ENCODE measurements around the gene LRRC55. TPM values are rescaled to one million over a fixed set of nuclear protein-coding genes. Genes with fewer than 3 reads are reported as not detected.

Gene LRRC55
- total and polyA plus RNA-seq, 9 of the 15 experiments (the other 6 are each of a cell fraction or from before 2014, with no cell fraction given): not detected

GRCh38 chr11:57203359-57203758, 21.6 kb downstream of the LRRC55 start:
- no TSS peak for BruUV-seq (replicated peaks)
- no peak overlapping the region for H3K4me3 ChIP-seq
- TF ChIP-seq SRF (CRISPR knock-in tag; IDR thresholded peaks at IDR 0.05) (no peak), HOMEZ (CRISPR knock-in tag; IDR thresholded peaks at IDR 0.05) (no peak), KAT7 (CRISPR knock-in tag; IDR thresholded peaks at IDR 0.05; ENCODE audit: borderline replicate concordance) (no peak), ZNF740 (CRISPR knock-in tag; IDR thresholded peaks at IDR 0.05) (no peak), ZNF740 (tag; IDR thresholded peaks at IDR 0.05) (no peak), EP400 (IDR thresholded peaks at IDR 0.05) (no peak), E2F5 (CRISPR knock-in tag; IDR thresholded peaks at IDR 0.05) (no peak), ZNF398 (CRISPR knock-in tag; IDR thresholded peaks at IDR 0.05) (no peak), ETV1 (tag; conservative IDR thresholded peaks at IDR 0.05; ENCODE audit: low read depth) (no peak), ESRRB (CRISPR knock-in tag; IDR thresholded peaks at IDR 0.05; ENCODE audit: borderline replicate concordance) (no peak), C11orf30 (IDR thresholded peaks at IDR 0.05; ENCODE audit: low read depth) (no peak), FOS (IDR thresholded peaks at IDR 0.05; ENCODE audit: extremely low read depth, insufficient read length) (no peak)
- in situ Hi-C loops (cut with MboI) (no loop called here), intact Hi-C loops (cut with micrococcal nuclease) (no loop called here)
- POLR2A ChIA-PET: interaction anchor here (0.6 to 1.5 kb wide), 4 partner anchors 10 to 108 kb away, joined by 3 read pairs; no protein-coding TSS in a partner anchor
- H3K9me3 ChIP-seq (replicated peaks; ENCODE audit: control insufficient read depth, insufficient read depth, low read depth, low read length): no peaks in the 10 kb centered on the region
- no peaks in the 10 kb centered on the region for H3K79me2 ChIP-seq (ENCODE audit: control insufficient read depth, insufficient read depth, low read length)
- no peaks in the 10 kb centered on the region for H3K36me3 ChIP-seq (ENCODE audit: control insufficient read depth, insufficient read depth, low read length)
- H3K4me1 ChIP-seq (replicated peaks in 1 of 2; ENCODE audit: control insufficient read depth in 2 of 2, insufficient read depth in 2 of 2, low read length in 2 of 2): no peaks in the 10 kb centered on the region
- WGBS (ENCODE audit: insufficient coverage, low coverage, missing lambda C conversion rate): 6% methylated on average over 3 of the region's 3 CpGs
- no peaks in the 10 kb centered on the region for H3K9me1 ChIP-seq (ENCODE audit: control insufficient read depth, insufficient read depth, low read length)
- ATAC-seq (no peak), FAIRE-seq (no peak), DNase-seq (ENCODE audit: extremely low read depth in 1 of 4, low spot score in 3 of 4) (no peak)
- H4K20me1 ChIP-seq (replicated peaks; ENCODE audit: control insufficient read depth, insufficient read depth, low read length): no peaks in the 10 kb centered on the region
- peaks cover 24 to 47% of the 10 kb centered on the region in 2 experiments for H3K27me3 ChIP-seq (ENCODE audit: control insufficient read depth in 2 of 2, insufficient read depth in 2 of 2, low read length in 2 of 2)
- H2AFZ ChIP-seq (ENCODE audit: low read depth, low read length): no peak overlapping the region
- H3K27ac ChIP-seq (ENCODE audit: extremely low read depth, low read depth, low read length): no peak overlapping the region
- no peak overlapping the region for H3K4me2 ChIP-seq (ENCODE audit: insufficient read depth, low read length)
- CTCF ChIA-PET (ENCODE audit: low intra/inter-chr PET ratio): no interaction called here
- H3K9ac ChIP-seq (ENCODE audit: insufficient read depth in 1 of 2, low read depth in 2 of 2, low read length in 2 of 2): no peak overlapping the region
